Astrocyte of the cerebellum (primary cell): ENCODE data around the gene ZMYM3.
"Not testable (repeated sequence)": the region's sequence is repeated elsewhere in the genome, so short reads cannot be mapped to it uniquely, and the experiment has no call there.

Experiments
- DNase-seq: peaks from one replicate; pipeline ENCODE4 v3.0.0-alpha.2; 2011; ENCODE audit warnings: low read depth
- H3K4me3 ChIP-seq: 2 replicates; pipeline ENCODE4 v1.5.1; 2011; ENCODE audit warnings: mild to moderate bottlenecking, low read depth, low read length, moderate library complexity
- CTCF ChIP-seq: IDR thresholded peaks from 2 replicates; pipeline ENCODE4 v1.5.1; 2012; ENCODE audit warnings: low read length, low read depth, moderate library complexity, mild to moderate bottlenecking; ENCODE audit errors: missing control alignments
- in situ Hi-C: cut with HindIII; loops from 2 replicates; pipeline ENCODE4 v1.10.0; 2017; ENCODE audit warnings: low sequenced_read_pairs

The ZMYM3 gene

DNA sequence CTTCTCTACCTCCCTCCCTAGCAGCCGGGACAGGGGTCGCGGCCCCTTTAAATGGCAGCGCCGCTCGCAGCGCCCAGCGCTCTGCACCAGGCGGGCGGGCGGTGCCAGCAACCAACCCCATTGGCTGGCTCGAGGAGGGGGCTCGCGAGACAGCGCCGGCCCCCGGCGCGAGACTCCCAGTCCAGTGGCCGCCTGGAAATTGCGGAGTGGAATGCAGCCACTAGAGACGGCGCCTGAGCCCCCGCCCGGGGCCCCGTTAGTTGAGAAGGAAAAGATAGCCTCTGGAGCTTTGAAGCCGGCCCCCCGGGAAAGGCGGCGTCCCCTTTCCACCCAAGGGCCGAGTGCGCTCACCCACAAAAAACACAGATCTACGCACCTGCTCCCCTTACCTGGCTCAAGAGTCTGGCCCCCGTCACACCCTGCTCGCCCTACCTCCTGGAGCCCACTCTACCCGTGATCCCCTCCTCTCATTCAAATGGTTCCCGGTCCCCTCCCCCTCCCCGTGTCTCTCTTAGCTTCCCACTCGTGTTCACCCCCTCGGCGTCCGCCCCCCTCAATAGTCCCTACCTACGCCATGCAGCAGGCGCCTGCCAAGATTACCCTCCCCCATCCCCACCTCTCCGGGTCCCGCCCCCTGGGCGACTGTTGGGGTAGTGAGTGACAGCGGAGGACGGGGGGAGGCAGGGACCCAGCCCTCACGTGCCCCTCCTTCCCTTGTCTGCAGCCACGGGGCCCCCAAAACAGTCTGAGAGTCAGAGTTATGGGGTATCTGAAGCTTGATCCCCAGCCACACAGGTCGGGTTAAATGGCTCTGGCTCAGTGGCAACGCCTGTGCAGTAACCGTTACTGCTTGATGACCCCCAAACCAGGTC, at the start of gene ZMYM3:
TSS of gene ZMYM3 (minus strand) at position 49 of the 872 bp plus-strand sequence. CDS start 885 bp downstream, outside the sequence.
- in situ Hi-C loops = no loop called here
- no peak for TF ChIP-seq CTCF
- DNase-seq = peak; percentile 55
- H3K4me3 ChIP-seq = peak within 1 kb of the TSS; percentile 80

GRCh38 chrX:71302461-71303213, 48.7 kb upstream of the ZMYM3 start:
- no peak for DNase-seq
- TF ChIP-seq CTCF = no peak
- H3K4me3 ChIP-seq = no peak overlapping the region
- in situ Hi-C loops = no loop called here

DNA sequence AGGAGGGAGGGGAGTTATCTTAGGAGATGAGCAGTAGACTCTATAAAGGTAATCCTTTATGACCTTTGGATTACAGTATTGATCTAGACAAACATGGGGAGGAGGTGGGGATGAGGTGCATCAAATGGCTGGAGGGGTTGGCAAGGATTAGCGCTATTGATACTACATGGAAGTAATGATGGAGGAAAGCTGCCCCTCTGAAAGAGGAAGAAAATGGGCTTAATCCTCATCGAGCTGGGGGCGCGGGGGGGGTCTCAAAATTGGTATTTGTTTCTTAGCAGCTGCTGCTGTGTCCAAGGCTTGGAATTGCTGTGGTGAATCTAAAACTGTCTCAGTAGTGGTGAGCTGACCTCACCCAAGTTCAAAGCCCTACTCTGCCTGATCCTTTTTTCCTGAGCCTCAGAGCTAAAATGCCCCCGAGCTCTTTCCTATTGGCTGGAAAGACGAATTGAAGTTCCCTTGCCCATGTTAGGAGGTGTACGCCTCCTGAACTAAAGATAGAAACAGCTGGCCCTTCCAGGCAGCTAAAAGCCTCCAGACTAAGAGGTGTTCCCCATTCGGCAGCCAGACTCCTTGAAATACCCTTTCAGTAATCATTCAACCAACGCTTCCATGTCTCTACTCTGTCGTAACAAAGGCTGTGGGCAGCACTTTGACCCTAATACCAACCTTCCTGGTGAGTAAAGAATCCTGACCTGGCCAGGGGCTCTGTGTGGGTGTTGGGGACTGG, 47.4 kb upstream of the ZMYM3 start, which contains the start of gene ITGB1BP2:
TSS of gene ITGB1BP2 (plus strand) at position 556 of the 730 bp plus-strand sequence. CDS start at position 613, 57 bp downstream.
- peak; percentile 1 for DNase-seq
- in situ Hi-C loops = no loop called here
- no peak for TF ChIP-seq CTCF
- no peak within 1 kb of the TSS for H3K4me3 ChIP-seq

DNA sequence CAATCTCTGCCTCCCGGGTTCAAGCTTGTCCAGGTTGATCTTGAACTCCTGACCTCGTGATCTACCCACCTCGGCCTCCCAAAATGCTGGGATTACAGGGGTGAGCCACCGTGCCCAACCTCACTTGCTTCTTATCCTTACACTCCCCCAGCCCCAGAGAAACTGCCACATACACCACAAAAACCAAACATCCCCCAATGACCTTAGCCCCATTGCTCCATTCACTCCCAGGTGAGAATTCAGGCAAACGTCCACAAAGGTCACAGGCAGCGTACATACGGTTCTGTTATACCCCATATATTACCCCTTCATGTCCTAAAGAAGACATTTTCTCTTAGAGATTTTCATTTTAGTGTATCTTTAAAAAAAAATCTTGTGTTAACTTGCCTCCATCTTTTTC, 46.6 kb upstream of the ZMYM3 start:
- in situ Hi-C loops, H3K4me3 ChIP-seq, DNase-seq: not testable (repeated sequence)

DNA sequence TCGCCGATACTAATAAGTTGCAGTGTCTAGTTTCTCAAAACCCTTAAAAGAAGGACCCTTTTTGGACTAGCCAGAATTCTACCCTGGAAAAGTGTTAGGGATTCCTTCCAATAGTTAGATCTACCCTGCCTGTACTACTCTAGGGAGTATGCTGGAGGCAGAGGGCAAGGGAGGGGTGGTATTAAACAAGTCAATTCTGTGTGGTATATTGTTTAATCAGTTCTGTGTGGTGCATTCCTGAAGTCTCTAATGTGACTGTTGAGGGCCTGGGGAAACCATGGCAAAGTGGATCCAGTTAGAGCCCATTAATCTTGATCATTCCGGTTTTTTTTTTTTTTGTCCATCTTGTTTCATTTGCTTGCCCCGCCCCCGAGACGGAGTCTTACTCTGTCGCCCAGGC, 46.1 kb upstream of the ZMYM3 start:
- DNase-seq, in situ Hi-C loops: not testable (repeated sequence)

DNA sequence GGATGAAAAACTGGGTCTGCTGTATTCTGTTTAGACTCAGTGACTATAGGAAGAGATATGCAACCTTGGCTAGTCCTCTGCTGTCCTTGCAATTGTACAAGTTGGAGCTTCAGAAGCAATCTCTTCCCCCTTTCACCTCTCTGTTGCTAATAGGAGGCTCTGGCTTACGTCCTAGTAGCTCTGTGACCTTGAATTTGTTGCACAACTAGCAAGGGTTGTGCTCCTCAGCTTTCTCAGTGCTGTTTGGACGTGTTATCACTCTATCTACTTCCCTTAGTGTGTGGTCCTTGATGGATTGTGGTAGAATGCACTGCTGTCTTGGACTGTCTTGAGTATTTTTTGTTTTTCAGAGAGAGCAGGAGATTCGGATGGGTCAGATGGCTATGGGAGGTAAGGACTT, 44.2 kb upstream of the ZMYM3 start:
- in situ Hi-C loops = no loop called here
- no peak overlapping the region for H3K4me3 ChIP-seq
- DNase-seq = no peak
- TF ChIP-seq CTCF = no peak

More for the DNA sequence above, 46.1 kb upstream of the ZMYM3 start:
- not testable (repeated sequence) for H3K4me3 ChIP-seq

- no peak overlapping the region for H3K4me3 ChIP-seq
- in situ Hi-C loops = no loop called here
- no peak for DNase-seq
- no peak for TF ChIP-seq CTCF
These were observed 42.9 kb upstream of the ZMYM3 start for GRCh38 chrX:71296806-71297205.
